HL-60 (cell line): ENCODE data around the gene SPACA4.

ENCODE experiments used
- CTCF ChIP-seq: IDR thresholded peaks from one replicate; pipeline ENCODE4 v1.5.1; 2011; ENCODE audit warnings: low read length, control low read depth, inconsistent platforms; ENCODE audit not compliant: insufficient read depth
- GABPA ChIP-seq: IDR thresholded peaks from 2 replicates; pipeline ENCODE4 v1.6.1; 2012; ENCODE audit warnings: low read depth
- POLR2AphosphoS5 ChIP-seq: IDR thresholded peaks from 2 replicates; pipeline ENCODE4 v1.6.1; 2012; ENCODE audit warnings: low read depth
- REST ChIP-seq: IDR thresholded peaks from 2 replicates; pipeline ENCODE4 v1.6.1; 2012; ENCODE audit warnings: low read depth; ENCODE audit not compliant: insufficient replicate concordance

- TF ChIP-seq CTCF (no peak), POLR2AphosphoS5 (peak; percentile 65; the same call in 1 of the 2 replicates), GABPA (no peak; the same call in 1 of the 2 replicates), REST (peak; percentile 31)
Observed at GRCh38 chr19:48637948-48638830, 31.6 kb downstream of the SPACA4 start.
